GM10847 (cell line): ENCODE results near the gene SLC25A26.

Source experiments
- POLR2A ChIP-seq: IDR thresholded peaks from 2 replicates; pipeline ENCODE4 v1.6.1; 2011; ENCODE audit not compliant: insufficient read length; ENCODE audit errors: extremely low read depth

Gene SLC25A26

DNA sequence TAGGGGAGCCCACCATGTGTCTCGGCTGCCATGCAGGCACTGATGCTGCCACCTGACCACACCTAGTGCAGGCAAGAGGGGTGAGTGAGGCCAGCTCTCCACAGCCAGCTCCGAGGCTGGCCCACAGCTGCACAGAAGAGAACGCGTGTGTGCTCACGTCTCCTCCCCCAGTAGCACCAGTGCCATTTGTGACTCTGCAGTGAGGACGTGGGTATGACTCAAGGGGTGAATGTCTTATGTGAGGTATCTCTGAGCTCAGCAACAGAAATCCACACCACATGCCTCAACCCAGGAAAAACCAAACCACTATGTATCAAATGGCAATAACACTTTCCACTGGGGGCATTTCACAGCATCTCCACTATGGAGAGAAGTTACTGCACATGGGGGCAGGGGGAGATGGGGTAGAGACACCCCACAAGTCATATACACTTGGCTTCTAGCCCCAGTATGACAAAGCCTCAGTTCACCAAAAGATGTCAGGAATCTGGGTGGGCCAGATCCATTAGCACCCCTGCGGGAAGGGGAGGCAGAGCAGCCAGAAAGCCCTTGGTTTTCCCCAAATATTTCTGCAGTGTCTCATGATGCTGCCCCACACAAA, 192.4 kb downstream of the SLC25A26 start:
- TF ChIP-seq POLR2A: no peak

DNA sequence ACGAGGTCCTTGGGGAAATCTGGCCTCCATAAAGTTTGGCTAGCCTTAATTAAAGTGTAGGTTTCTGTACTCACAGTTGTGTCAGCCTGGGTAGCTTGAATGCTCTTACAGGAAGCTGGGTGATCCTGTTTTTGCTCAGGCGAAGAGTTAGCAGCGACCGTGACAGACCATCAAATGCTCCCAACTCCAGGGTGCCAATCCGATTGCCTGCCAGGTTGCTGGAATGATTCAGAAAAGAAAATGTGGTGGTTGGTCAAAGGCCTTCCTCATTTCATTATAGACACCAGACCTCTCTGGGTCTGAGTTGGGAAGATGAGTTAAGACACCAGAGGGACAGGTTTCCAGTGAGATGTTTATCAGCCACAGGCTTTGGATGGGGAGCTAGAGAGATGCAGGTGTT, 194.0 kb downstream of the SLC25A26 start:
- no peak for TF ChIP-seq POLR2A

DNA sequence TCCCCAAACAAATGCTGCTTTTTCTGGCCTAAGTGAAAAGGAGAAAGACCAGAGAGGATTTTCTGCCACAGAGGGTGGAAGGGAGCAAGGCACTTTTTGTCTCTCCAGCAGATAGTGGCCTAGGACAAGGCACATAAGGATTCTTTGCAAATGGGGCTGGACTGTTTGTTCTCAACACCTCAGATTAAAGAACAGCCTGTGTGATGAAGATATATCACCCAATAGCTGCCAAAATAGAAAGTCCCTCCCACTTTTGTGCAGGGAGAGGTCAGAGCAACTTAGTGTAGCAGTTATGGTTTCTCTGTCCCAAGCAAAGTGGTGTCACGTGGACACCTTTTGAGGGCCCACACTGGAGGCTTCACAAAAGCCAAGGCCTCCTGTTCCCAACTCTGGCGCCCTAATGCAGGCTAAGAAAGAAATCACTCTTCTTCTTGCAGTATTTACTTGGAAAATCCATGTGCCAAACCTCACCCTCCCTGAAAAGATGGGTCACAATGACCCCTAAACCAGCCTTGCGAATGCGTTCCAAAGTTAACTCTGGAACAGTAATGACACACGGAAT, 195.1 kb downstream of the SLC25A26 start:
- TF ChIP-seq POLR2A: no peak

DNA sequence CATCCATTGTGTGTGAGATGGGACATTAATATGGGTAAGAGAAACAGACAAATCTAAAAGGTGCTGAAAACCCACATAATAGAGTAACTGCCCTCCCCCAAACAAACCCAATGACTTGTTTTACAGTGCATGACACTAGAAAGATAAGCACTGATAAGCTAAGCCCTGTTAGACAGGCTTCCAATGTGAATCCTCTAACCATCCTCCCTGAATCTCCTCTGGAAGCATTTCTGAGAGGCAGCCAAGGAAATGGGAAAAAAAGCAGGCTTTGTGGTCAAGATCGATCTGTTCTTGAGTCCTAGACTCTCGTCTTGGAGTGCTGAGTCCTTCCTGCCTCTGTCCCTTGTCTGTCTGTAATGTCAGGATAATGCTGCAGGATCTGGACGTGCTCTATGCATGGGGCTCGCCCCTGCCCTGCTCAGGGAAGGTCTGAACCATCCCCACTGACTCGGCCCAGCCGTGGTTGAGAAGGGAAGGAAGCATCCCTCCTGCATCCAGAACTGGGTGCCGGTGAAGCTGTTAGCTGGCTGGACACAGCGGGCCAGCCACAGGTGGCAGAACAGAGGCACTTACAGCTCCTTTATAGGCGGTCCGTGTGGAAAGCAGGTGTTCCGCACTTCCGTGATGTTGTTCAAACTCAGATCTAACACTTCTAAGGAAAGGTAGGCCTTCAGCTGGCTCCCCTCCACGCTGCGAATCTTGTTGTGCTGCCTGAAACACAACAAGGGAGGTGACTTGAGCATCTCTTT, 195.9 kb downstream of the SLC25A26 start:
- TF ChIP-seq POLR2A: no peak

DNA sequence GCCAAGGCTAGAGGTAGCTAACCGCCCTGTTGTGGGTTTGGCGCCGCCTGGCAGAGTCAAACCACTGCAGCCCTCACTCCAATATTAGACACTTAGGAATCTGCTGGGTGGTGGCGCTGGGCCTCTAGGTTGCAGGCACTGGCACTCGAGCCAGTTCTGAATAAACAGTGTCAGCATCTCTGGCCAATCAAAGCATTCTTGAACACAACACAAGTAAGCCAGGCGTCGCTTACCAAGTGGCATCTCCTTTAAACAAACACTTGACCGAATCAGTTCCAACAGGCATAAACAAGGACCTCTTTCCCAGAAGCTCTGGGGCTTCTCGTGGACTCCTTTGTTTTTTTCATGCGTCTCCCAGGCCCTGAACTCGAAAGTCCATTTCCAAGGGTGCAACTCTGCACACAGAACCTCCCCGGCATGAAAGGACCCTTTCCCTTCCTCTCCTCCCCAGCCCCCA, 197.7 kb downstream of the SLC25A26 start:
- TF ChIP-seq POLR2A: no peak

DNA sequence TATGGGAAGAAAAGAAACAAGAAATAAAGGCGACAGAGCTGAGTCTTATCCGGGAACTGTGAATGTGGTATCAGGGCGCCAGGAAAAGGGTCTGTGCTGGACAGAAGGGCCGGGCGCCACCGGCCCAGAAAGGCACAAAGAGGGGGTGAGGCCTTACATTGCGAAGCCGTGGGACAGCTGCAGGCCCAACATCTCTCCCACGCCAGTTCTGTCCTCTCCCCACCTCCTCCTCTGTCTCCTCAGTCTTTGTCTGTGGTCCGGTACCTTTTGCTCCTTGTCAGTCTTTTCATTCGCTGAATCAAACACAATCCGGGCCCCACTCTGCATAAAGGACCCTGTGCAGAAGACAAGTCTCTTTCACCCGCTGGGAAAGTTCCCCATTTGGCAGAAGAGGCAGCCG, 198.2 kb downstream of the SLC25A26 start:
- TF ChIP-seq POLR2A: no peak

DNA sequence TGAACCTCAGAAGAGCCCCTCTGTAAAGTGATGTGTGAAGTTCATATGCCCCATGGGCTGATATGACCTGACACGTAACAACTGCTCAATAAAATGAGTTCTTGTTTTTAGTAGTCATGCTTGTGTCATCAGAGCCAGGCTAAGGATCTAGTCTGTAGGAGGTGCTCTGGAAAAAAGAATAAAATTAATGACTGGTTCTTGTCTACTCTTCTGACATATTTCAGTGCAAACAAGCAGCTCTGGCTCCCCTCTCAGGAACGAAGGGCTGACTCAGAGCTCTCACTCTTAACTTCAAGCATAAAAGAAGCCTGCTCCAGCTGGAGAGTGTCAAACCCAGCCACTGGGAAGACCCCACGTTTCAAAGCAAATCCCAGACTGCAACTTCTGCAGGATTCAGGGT, 203.0 kb downstream of the SLC25A26 start:
- TF ChIP-seq POLR2A: no peak

DNA sequence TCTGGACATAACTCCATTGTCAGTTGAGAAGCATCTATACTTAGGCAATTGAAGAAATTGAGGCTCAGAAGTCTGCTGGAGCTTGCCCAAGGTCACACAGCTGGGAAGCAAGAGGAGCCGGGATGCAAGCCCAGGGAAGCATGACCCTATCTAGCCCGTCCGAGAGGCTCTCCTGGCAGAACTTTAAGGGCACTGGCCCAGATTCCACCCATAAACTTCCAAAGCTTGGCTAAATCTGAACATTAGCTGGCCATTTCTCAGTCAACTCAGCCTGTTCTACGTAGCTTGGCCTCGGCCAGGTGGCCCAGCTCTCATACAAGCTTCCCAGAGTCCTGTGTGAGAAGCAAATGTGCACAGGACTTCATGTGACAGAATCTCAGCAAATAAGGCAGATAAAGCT, 204.2 kb downstream of the SLC25A26 start:
- no peak for TF ChIP-seq POLR2A

DNA sequence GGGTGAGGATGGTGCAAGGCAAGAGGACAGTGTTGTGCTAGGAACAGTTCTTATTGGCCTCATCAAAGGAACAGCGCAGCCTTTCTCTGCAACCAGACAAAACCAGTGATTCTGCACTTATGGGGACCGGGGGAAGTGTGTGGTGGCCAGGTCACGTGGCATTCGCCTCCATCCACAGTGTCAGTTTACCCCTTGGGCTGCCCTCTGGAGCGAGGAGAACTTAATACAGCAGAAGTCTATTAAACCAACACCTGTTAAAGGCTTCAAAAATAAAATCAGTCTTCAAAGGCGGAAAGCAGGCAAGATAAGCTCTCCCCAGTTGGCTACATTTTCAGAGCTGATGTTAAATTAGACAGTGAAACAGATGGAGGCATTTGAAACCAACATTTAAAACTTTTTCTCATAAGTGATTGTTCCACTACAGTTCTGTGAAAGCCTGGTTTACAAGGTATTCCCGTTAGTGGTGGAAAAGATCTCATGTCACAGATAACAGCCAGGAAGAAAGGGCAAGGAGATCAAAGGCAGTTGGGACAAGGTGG, 204.8 kb downstream of the SLC25A26 start:
- TF ChIP-seq POLR2A: no peak

DNA sequence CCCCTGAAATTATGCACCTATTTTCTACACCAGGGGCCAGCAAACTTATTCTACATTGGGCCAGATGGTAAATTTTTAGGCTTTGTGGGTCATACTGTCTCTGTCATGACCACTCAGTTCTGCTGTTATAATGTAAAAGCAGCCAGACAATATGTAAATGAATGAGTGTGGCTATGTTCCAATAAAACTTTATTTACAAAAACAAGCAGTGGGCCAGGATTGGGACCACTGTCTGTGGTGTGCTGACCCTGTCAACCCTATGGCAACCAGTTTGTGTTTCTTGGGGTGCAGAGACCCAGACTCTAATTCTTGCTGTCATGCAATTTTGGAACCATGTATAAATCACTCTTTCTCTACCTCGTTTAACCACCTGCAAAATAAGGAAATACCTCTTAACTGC, 205.3 kb downstream of the SLC25A26 start:
- no peak for TF ChIP-seq POLR2A

DNA sequence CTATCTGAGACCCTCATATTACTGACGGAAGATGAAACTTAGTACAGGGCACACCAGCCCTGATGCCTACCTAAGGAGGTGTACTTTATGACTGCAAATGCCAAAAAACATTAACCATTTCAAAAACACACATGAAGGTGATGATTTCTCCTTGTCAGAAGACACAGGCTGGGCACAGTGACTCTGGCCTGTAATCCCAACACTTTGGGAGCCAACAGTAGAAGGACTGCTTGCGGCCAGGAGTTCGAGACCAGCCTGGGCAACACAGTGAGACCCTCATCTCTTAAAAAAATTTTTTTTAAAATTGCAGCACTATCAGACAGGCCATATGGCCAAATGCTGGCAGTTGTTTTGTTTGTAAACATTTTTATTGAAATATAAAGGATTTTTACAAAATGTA, 206.6 kb downstream of the SLC25A26 start:
- no peak for TF ChIP-seq POLR2A

DNA sequence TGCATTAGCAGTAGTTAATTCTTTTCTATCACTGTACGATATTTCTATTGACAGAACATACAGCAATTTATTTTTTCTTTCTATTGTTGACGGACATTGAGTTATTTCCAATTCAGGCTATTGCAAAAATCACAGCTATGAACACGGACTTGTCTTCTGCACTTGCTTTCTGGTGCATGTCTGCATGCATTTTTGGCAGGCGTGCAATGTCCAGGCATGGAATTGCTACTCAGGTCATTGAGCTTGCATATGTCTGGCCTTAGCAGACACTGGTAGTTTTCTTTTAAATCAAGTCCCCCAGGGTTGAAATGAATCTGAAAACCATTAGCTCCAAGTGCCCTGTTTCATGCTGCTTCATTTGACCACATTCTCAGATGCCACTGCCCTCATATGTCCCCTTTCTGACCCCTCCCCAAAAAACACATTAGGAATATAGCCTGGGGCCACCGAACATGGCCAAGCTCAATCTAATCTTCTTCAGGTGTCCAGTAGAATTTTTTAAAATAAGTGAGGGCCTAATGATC, 207.2 kb downstream of the SLC25A26 start:
- TF ChIP-seq POLR2A: no peak
